MV-4-11 (cell line): ENCODE measurements around the gene KLK6.

Experiments
- DNase-seq: peaks from one replicate; lab custom pipeline; 2025; lab: John Stamatoyannopoulos, UW

KLK6 gene

GRCh38 chr19:50969413-50969760 lies at the start of gene KLK6:
KLK6 (minus strand) TSS chr19:50969591; CDS start chr19:50968104, 1,487 bp downstream.
- DNase-seq: no peak

GRCh38 chr19:51018745-51019543 lies 49.6 kb upstream of the KLK6 start:
- DNase-seq: no peak

GRCh38 chr19:51016798-51017683 lies 47.6 kb upstream of the KLK6 start:
- no peak for DNase-seq

GRCh38 chr19:51015691-51016267 lies 46.4 kb upstream of the KLK6 start:
- DNase-seq: no peak

GRCh38 chr19:51014242-51014641 lies 44.9 kb upstream of the KLK6 start:
- DNase-seq: no peak

GRCh38 chr19:51012661-51013190 lies 43.3 kb upstream of the KLK6 start:
- no peak for DNase-seq

GRCh38 chr19:51010066-51010795 lies 40.8 kb upstream of the KLK6 start:
- no peak for DNase-seq

- no peak for DNase-seq
Observed at GRCh38 chr19:51009061-51009891, 39.9 kb upstream of the KLK6 start.

GRCh38 chr19:51007488-51007887 lies 38.1 kb upstream of the KLK6 start:
- DNase-seq: no peak

GRCh38 chr19:51006406-51006805 lies 37.0 kb upstream of the KLK6 start:
- DNase-seq: no peak

GRCh38 chr19:51005248-51005647 lies 35.9 kb upstream of the KLK6 start:
- no peak for DNase-seq

GRCh38 chr19:51003316-51003715 lies 33.9 kb upstream of the KLK6 start:
- no peak for DNase-seq

- DNase-seq: no peak
Observed at GRCh38 chr19:51002542-51003311, 33.3 kb upstream of the KLK6 start.

GRCh38 chr19:51002089-51002532 lies 32.7 kb upstream of the KLK6 start:
- DNase-seq: no peak

GRCh38 chr19:51001515-51001914 lies 32.1 kb upstream of the KLK6 start, which contains the start of gene KLK8:
KLK8 (minus strand) TSS chr19:51001604; CDS start chr19:51001167, 437 bp downstream.
- no peak for DNase-seq

- DNase-seq: no peak
Observed at GRCh38 chr19:51000981-51001380, 31.6 kb upstream of the KLK6 start.

- no peak for DNase-seq
Observed at GRCh38 chr19:51000426-51000825, 31.0 kb upstream of the KLK6 start.

- DNase-seq: no peak
Observed at GRCh38 chr19:50998686-50999085, 29.3 kb upstream of the KLK6 start.

- no peak for DNase-seq
Observed at GRCh38 chr19:50998061-50998460, 28.7 kb upstream of the KLK6 start.

GRCh38 chr19:50994129-50994528 lies 24.7 kb upstream of the KLK6 start:
- peak; percentile 9 for DNase-seq
